ENCODE results near the gene FBXW7. TPM values are rescaled to one million over a fixed set of nuclear protein-coding genes. Genes with fewer than 3 reads are reported as not detected.

The FBXW7 gene
- total and polyA plus RNA-seq, 2 experiments from 2014 or later: 16.2 to 43.5 TPM

- TF ChIP-seq EZH2 (IDR thresholded peaks at IDR 0.05; ENCODE audit: borderline replicate concordance): no peak
- no peak for TF ChIP-seq CTCF (IDR thresholded peaks at IDR 0.05; ENCODE audit: poor library complexity)
- TF ChIP-seq EZH2phosphoT487 (IDR thresholded peaks at IDR 0.05; ENCODE audit: low read depth, severe bottlenecking, unreplicated experiment): no peak
- Histone ChIP-seq H3K9me3 (ENCODE audit: low read depth) (no peaks in the 10 kb centered on the region), H3K4me2 (no peak overlapping the region), H3K4me1 (ENCODE audit: insufficient read depth) (no peaks in the 10 kb centered on the region), H3K27ac (no peak overlapping the region), H4K20me1 (ENCODE audit: insufficient read depth, poor library complexity, severe bottlenecking) (peaks cover 39% of the 10 kb centered on the region), H3K27me3 (no peaks in the 10 kb centered on the region), H3K4me3 (no peak overlapping the region), H3K79me2 (peaks cover 100% of the 10 kb centered on the region), H3K9me2 (replicated peaks; ENCODE audit: insufficient read depth) (no peaks in the 10 kb centered on the region), H3K36me3 (replicated peaks; ENCODE audit: insufficient read depth, low read depth) (no peaks in the 10 kb centered on the region), H2AFZ (no peak overlapping the region)
- DNase-seq (ENCODE audit: low spot score): no peak
- WGBS (ENCODE audit: low lambda C conversion rate, missing lambda C conversion rate): 97% methylated on average over 7 of the region's 8 CpGs
These were observed 6.0 kb downstream of the FBXW7 start for GRCh38 chr4:152529880-152530279.

- TF ChIP-seq CTCF (IDR thresholded peaks at IDR 0.05; ENCODE audit: poor library complexity) (no peak), EZH2 (IDR thresholded peaks at IDR 0.05; ENCODE audit: borderline replicate concordance) (no peak), EZH2phosphoT487 (IDR thresholded peaks at IDR 0.05; ENCODE audit: low read depth, severe bottlenecking, unreplicated experiment) (no peak)
- Histone ChIP-seq H3K4me3 (no peak overlapping the region), H3K9me2 (replicated peaks; ENCODE audit: insufficient read depth) (no peaks in the 10 kb centered on the region), H2AFZ (no peak overlapping the region), H3K36me3 (replicated peaks; ENCODE audit: insufficient read depth, low read depth) (no peaks in the 10 kb centered on the region), H3K79me2 (peaks cover 100% of the 10 kb centered on the region), H3K27me3 (no peaks in the 10 kb centered on the region), H3K4me1 (ENCODE audit: insufficient read depth) (no peaks in the 10 kb centered on the region), H3K9me3 (ENCODE audit: low read depth) (no peaks in the 10 kb centered on the region), H4K20me1 (ENCODE audit: insufficient read depth, poor library complexity, severe bottlenecking) (peaks cover 30% of the 10 kb centered on the region), H3K27ac (no peak overlapping the region), H3K4me2 (peak overlapping the region; percentile 30)
- 79% methylated on average over 2 of the region's 2 CpGs for WGBS (ENCODE audit: low lambda C conversion rate, missing lambda C conversion rate)
- no peak for DNase-seq (ENCODE audit: low spot score)
These were observed 7.8 kb downstream of the FBXW7 start for GRCh38 chr4:152528060-152528459.

- no peak overlapping the region for H3K4me3 ChIP-seq
These were observed 10.0 kb downstream of the FBXW7 start for GRCh38 chr4:152525878-152526277.

More at GRCh38 chr4:152525878-152526277, 10.0 kb downstream of the FBXW7 start:
- H3K9me3 ChIP-seq (ENCODE audit: low read depth): no peaks in the 10 kb centered on the region
- no peak overlapping the region for H3K27ac ChIP-seq
- peaks cover 96% of the 10 kb centered on the region for H3K79me2 ChIP-seq
- peaks cover 11% of the 10 kb centered on the region for H4K20me1 ChIP-seq (ENCODE audit: insufficient read depth, poor library complexity, severe bottlenecking)
- 77% methylated on average over 4 of the region's 4 CpGs for WGBS (ENCODE audit: low lambda C conversion rate, missing lambda C conversion rate)
- H3K9me2 ChIP-seq (replicated peaks; ENCODE audit: insufficient read depth): no peaks in the 10 kb centered on the region
- H3K4me2 ChIP-seq: no peak overlapping the region
- no peaks in the 10 kb centered on the region for H3K4me1 ChIP-seq (ENCODE audit: insufficient read depth)
- TF ChIP-seq CTCF (IDR thresholded peaks at IDR 0.05; ENCODE audit: poor library complexity) (no peak), EZH2 (IDR thresholded peaks at IDR 0.05; ENCODE audit: borderline replicate concordance) (no peak), EZH2phosphoT487 (IDR thresholded peaks at IDR 0.05; ENCODE audit: low read depth, severe bottlenecking, unreplicated experiment) (no peak)
- no peak overlapping the region for H2AFZ ChIP-seq
- H3K36me3 ChIP-seq (replicated peaks; ENCODE audit: insufficient read depth, low read depth): no peaks in the 10 kb centered on the region
- no peak for DNase-seq (ENCODE audit: low spot score)
- H3K27me3 ChIP-seq: no peaks in the 10 kb centered on the region

Measured in hepatocyte (in vitro differentiated cells).